Stimulated activated naive CD4-positive, alpha-beta T cell (primary cell): ENCODE data around the gene RAD18.

Experiments used
- DNase-seq, 6 experiments: peaks; one replicate each; lab custom pipeline; 2025; lab: John Stamatoyannopoulos, UW

RAD18 gene

DNA sequence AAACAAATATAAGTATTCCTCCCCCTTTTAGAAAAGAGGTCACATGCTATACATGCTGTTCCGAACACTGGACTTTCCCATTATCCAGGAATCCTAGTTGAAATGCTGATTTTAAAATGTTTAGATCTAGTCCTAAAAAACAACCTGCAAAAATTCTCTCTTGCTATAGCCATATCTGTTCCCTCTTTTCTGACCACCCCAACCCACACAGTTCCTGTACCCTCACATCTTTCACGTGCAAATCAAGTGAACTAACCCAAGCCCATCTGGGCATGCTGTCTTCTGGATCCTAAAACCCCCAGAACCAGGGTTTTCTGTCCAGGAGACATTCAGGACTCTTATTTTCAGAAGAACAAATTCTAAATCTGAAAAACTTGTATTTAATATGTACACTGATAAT is 67.4 kb downstream of the RAD18 start:
- DNase-seq, result no peak

GRCh38 chr3:8893001-8893400 is 70.3 kb downstream of the RAD18 start:
- DNase-seq, result no peak

GRCh38 chr3:8891774-8892173 is 71.5 kb downstream of the RAD18 start:
- no peak for DNase-seq

DNA sequence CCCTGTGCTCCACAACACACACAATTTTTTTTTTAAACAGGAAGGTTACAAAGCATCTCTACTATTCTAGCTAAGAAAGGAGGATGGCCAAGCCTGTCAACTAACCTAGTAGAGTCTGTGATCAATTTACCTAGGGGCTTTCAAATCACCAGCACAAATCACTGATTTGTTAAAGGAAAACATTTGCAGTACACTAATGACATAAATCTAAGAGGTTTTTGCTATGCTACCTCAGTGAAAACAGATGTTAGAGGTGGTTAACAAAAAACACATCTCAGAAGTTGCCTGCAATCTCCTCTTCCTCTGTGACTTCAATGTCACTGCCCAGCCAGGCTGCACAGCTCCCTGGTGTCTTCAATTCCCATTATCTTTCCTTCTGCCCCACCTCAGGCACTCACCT is 72.0 kb downstream of the RAD18 start:
- DNase-seq, result no peak

DNA sequence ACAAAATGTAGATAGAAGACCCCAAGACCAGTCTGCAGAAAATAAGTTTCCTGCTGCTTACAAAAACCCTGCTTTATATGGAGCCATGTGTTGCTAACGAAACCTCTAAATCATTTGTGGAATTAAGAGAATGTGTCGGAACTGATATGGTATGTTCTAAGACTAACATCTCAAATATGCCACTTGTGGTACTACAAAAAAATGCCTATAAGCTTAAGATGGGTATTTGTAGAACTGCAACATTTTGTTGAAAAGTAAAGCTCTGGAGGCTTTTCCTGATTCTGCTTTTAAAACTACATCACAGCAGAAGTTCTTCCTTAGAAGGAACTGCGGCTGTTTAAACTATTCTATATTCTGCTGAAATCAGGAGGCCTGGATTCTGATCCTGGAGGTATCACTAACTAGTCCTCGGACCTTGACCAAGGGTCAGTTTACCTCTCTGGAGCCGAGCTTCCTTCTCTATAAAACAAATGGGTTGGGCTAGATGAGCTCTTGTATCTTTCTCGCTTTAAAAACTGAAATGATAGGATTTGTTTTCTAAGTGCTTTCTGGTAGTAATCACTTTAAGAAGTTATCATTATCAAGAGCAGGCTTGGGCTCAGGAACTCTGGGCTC is 74.9 kb downstream of the RAD18 start:
- DNase-seq, result no peak

DNA sequence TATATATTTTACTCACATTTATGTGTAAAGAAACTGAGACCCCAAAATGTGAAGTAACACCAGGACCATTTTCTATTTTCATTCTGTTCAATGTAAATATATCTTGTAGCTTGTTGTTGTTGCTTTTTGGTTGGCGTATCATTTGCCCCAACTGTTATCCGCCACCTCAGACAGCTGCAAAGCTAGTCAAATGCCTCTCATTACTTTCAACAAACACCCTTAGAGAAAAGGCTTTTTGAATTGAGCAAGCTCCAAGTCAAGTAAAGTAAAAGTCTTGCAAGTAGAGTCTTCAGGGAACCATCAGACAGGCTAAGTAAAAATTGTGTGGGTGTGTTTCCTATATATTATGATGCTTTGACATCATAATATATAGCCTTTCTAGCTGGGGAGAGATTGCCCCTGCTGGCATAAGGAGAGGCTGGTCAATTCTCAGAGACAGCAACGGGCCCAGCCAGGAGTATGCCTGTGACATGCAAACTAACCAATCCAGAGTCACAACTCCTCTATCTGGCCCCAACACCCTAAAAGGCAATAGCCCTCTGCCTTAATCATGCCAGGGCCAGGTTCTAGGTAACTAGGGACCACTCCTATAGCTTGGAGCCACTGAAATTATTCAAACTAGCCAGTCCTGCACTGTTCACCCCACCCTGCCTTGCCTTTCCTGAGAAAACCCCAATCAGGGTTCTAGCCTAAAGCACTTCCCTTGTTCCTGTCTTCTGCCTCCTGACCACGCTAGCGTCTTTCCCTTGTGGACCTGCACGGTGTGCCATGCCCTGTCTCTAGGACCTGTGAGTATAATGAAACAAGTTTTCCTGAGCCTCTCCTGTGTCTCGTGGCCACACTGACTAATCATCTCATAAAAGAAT is 75.6 kb downstream of the RAD18 start:
- no peak for DNase-seq

DNA sequence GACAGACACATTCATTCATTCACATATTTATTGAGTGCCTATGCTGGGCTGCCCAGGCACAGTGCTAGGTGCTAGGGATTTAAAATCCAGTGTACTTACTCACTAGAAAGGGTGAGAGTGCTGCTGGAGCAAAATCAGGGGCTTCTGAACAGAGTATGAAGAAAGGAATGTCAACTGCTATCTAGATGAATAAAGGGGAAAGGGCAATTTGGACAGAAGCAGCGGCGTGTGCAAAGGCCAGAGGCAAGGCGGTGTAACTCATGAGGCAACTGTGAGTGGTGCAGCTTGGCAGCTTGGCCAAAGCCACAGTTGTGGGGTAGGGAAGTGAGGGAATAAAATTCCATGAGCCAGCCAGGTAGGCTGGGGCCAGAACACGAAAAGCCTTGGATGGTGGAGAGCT is 76.7 kb downstream of the RAD18 start:
- no peak for DNase-seq

- no peak for DNase-seq
Observed at GRCh38 chr3:8885536-8886316, 77.5 kb downstream of the RAD18 start.

DNA sequence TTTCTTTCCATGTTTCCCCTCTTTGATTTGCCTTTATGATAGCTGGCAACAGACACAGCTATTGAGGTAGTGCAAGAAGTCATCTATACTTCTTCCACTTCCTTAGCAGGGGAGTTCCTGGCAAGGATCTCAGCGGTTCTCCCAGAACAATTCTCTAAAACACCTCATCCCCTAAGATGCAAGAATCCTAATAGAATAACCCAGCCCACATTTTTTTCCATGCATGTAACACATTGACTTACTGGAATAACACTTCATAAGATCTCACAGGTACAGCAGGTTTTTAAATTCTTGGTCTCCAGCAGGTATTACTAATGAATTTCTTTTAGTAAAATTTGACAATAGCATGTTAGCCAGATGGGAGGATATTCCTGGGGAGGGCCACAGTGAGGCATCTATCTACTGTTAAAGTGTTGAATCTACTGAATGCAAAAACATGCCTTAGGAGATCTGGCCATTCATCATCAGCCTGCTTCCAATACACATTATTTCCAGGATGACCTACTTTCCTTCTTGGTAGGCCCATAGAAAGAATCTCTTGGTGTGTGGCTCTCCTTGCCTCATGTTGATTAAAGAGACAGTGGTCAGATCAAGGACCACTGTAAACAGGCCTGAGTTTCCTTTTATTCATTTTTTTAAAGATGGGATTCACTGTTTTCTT is 78.5 kb downstream of the RAD18 start:
- no peak for DNase-seq

DNA sequence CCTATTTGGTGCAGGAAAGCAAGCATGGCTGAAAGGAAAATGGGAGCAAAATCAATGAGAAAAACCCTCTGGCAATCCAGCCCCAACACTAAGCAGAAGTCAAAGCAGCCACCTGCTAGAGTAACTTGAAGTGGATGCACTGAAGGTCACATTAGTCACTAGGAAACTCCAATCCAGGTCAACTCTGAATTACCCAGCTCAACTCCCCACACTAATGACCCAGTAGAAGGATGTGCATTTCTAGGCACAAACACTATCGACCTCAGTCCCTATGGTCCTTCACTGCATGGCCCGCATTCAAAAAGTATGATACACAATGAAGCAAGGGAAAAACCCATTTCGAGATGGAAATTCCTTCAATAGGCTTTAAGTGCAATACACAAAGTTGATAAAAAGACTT is 80.6 kb downstream of the RAD18 start:
- DNase-seq, result no peak

DNA sequence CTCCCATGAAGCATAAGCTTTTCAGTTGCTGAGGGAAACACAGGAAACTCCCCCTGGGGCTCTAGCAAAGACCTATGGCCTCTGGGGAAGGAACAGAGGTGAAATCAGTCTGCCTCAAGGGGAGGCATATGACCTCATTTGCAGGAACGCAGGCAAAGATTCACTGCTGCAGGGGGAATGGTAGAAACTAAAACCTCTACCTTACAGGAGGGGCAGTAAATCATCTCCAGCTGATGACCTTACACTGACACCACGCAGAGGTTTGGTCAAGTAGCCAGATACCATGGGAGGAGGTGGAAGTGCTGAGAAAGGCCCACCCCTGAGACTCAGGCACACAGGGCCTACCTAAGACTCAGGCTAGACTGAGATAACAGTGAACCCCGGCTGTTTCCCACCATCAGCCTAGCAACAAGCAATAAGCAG is 81.1 kb downstream of the RAD18 start:
- DNase-seq, result no peak

GRCh38 chr3:8879347-8879944 is 83.8 kb downstream of the RAD18 start:
- DNase-seq, result no peak

GRCh38 chr3:8875836-8876235 is 87.4 kb downstream of the RAD18 start:
- DNase-seq, result no peak

DNA sequence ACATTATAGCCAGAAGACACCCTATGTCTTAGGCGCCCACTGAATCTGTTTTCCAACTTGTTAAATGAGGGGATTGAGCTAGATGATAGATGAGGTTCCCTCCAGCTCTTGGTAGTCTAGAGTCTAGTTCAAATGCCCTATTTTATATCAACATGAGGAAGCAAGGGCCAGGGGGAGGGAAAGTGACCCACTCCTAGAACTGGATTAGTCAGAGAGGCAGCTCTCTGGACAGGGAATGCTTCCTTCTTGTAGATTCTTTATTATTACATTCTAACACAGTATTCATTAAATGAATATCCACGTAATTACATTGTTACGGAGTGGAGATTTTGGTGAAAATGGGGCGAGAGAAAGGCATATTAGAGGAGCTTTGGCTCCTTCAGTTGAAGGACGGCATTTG is 89.5 kb downstream of the RAD18 start:
- DNase-seq, result no peak

GRCh38 chr3:8872261-8872660 is 91.0 kb downstream of the RAD18 start:
- DNase-seq, result no peak

DNA sequence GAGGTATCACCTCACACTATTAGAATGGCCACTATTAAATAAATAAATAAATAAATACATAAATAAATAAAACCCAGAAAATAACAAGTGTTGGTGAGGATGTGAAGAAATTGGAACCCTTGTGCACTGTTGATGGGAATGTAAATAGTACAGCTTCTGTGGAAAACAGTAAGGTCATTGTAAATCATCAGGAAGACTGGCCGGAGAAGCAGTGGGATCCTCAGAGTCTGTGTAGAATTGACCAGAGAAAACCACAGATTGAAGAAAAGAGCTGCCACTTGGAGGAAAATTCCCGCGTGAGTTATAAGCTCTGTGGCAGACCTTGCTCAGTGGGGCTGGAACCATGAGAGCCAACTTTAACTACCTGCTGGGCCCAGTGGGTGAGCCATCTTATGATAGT is 92.0 kb downstream of the RAD18 start:
- DNase-seq, result no peak

GRCh38 chr3:8870134-8870533 is 93.1 kb downstream of the RAD18 start:
- DNase-seq, result no peak

GRCh38 chr3:8869613-8870012 is 93.7 kb downstream of the RAD18 start:
- no peak for DNase-seq

GRCh38 chr3:8868996-8869395 is 94.3 kb downstream of the RAD18 start:
- no peak for DNase-seq

DNA sequence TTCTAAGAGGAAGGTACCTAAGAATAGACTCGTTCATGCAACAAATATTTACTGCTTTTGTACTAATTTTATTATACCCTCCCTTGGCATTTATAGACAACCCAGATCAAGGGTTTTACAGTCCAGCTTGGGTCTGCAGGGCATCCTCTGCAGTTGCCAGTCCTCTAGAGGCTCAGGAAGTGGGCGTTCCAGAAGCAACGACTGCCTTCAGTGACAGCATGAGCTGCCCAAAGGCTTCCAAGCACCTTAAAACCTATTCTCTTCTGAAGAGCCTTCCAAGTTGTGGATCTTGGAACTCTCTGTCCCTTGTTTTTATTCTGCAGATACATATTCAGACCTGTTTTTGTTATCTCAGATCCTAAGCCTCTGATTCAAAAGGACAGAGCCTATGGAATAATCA is 95.6 kb downstream of the RAD18 start:
- no peak for DNase-seq

GRCh38 chr3:8865697-8866096 is 97.6 kb downstream of the RAD18 start:
- no peak for DNase-seq
